ENCODE measurements around the gene SPNS2.

The SPNS2 gene

DNA sequence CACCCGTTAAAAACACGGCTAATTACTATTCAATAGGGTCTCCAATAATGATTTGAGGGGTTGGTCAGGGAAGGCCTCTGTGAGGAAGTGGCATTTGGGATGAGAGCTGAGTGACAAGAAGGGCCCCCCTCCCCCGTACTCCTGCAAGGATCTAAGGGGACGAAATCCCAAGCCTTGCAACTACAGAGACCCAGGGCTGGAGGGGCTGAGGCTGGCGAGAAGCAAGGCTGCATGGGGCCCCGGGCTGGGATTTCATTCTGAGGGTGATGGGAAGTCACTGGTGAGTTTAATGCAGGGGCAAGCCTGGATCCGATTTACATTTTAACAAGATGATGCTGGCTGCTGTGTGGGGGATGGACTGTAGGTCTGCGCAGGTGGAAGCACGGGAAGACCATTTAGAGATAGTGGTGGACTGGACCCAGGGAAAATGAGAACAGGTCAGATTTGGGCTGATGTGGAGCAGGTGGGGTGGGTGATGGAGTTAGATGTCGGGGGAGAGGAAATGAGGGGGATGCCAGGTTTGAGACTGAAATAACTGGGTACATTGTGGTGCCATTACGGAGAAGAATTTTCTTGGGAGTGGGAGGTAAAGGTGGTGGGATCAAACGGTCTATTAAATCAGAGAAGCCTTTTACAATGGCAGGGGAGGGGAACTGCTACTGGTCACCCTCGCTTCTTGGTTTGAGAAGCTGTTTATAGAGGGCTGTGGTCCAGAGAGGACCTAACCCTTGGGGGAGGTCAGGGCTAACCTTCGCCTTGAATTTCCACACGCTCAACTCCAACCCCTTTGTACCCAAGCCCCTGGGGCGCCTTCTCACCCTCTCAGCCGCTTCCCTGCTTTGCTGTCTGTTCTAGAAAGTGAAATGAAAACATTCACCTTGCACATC is 57.4 kb downstream of the SPNS2 start:
- TF ChIP-seq EGR1 (IDR thresholded peaks at IDR 0.05) (no peak), ZBTB7A (IDR thresholded peaks at IDR 0.05; ENCODE audit: low read depth) (no peak), CEBPB (IDR thresholded peaks at IDR 0.05) (no peak), TAF1 (IDR thresholded peaks at IDR 0.05; ENCODE audit: low read depth) (no peak)

DNA sequence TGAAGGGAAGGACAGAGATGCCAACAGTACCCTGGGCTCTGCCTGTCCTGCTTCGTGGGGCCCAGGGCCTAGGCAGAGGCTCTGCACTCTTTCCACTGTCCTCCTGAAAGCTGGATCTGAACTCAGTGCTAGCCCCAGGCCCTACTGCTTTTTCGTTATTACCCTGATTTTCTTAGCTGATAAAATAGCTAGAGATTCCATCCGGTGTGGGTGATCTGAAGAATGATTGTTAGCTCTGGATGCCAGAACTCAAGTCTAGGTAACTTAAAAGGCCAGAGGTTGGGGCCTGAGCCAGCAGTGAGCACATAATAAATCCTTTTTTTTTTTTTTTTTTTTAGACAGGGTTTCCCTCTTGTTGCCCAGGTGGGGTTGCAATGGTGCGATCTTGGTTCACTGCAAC is 58.3 kb downstream of the SPNS2 start:
- TF ChIP-seq TCF12 (IDR thresholded peaks at IDR 0.05; ENCODE audit: low read depth) (no peak), ZBTB7A (IDR thresholded peaks at IDR 0.05; ENCODE audit: low read depth) (no peak), EP300 (IDR thresholded peaks at IDR 0.05; ENCODE audit: borderline replicate concordance) (no peak), FOXM1 (IDR thresholded peaks at IDR 0.05; ENCODE audit: borderline replicate concordance, low read depth) (no peak), TEAD4 (IDR thresholded peaks at IDR 0.05) (no peak), TAF1 (IDR thresholded peaks at IDR 0.05; ENCODE audit: low read depth) (no peak), NFIC (IDR thresholded peaks at IDR 0.05) (no peak), CEBPB (IDR thresholded peaks at IDR 0.05) (no peak)
- TF ChIP-seq, protein P1, sequence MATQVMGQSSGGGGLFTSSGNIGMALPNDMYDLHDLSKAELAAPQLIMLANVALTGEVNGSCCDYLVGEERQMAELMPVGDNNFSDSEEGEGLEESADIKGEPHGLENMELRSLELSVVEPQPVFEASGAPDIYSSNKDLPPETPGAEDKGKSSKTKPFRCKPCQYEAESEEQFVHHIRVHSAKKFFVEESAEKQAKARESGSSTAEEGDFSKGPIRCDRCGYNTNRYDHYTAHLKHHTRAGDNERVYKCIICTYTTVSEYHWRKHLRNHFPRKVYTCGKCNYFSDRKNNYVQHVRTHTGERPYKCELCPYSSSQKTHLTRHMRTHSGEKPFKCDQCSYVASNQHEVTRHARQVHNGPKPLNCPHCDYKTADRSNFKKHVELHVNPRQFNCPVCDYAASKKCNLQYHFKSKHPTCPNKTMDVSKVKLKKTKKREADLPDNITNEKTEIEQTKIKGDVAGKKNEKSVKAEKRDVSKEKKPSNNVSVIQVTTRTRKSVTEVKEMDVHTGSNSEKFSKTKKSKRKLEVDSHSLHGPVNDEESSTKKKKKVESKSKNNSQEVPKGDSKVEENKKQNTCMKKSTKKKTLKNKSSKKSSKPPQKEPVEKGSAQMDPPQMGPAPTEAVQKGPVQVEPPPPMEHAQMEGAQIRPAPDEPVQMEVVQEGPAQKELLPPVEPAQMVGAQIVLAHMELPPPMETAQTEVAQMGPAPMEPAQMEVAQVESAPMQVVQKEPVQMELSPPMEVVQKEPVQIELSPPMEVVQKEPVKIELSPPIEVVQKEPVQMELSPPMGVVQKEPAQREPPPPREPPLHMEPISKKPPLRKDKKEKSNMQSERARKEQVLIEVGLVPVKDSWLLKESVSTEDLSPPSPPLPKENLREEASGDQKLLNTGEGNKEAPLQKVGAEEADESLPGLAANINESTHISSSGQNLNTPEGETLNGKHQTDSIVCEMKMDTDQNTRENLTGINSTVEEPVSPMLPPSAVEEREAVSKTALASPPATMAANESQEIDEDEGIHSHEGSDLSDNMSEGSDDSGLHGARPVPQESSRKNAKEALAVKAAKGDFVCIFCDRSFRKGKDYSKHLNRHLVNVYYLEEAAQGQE (IDR thresholded peaks at IDR 0.05; ENCODE audit: low read depth) = no peak
- TF ChIP-seq, protein P2, sequence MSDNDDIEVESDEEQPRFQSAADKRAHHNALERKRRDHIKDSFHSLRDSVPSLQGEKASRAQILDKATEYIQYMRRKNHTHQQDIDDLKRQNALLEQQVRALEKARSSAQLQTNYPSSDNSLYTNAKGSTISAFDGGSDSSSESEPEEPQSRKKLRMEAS (IDR thresholded peaks at IDR 0.05) = no peak

DNA sequence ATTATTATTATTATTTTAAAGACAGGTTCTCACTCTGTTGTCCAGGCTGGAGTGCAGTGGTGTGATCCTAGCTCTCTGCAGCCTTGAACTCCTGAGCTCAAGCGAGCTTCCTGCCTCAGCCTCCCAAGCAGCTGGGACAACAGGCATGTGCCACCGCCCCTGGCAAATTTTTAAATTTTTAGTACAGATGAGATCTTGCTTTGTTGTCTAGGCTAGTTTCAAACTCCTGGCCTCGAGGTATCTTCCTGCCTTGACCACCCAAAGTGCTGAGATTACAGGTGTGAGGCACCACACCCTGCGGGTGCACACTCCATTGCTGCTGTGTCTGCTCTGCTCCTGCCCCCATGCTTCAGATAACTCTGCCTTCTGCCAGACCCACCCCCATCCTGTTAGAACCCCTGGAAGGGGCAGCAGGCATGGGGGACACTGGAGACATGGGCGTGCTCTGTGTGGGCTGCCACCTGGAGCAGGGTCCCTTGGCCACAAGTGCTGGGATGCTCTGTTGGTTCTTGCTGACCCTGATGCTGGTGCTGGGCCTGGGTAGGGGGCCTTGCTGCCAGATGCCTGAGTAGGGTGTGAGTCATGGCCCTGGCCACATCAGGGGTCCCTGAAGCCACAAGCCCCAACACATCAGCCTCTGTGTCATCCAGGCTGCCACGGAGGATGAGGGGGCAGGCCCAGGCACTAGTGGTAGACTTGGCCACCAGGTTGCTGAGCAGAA is 59.1 kb downstream of the SPNS2 start:
- no peak for TF ChIP-seq CEBPB (IDR thresholded peaks at IDR 0.05)
- no peak for TF ChIP-seq CREB1 (IDR thresholded peaks at IDR 0.05; ENCODE audit: low read depth)
- TF ChIP-seq, protein P1 (IDR thresholded peaks at IDR 0.05; ENCODE audit: low read depth) = no peak
- no peak for TF ChIP-seq TCF12 (IDR thresholded peaks at IDR 0.05; ENCODE audit: low read depth)
- no peak for TF ChIP-seq EP300 (IDR thresholded peaks at IDR 0.05; ENCODE audit: borderline replicate concordance)
- no peak for TF ChIP-seq EGR1 (IDR thresholded peaks at IDR 0.05)

DNA sequence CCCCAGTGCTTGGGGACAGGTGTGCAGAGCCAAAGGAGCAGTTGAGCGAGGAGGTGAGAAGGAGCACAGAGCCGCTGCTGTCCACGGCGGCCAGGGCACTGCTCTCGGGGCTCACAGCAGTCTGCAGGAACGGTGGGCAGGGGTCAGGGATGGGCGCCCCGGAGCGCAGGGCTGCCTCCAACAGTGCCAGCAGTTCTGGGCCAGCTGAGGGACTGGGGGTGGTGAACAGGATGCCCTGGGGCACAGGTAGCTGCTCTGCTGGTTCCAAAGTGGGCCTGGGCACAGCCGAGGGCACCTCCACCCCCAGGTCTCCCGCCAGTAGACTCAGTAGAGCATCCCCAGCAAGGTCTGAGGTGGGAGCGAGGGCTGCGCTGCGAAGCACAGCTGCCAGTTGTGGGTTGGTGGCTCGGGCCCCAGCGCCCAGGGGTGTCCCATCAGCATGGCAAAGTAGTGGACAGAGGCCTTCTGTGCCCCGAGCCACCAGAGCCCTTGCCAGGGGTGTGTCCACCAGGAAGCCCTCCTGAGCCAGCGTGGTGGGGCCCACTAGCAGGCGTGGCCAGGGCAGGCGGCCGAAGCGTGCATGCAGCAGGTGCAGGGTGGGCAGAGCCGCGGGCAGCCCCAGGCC is 59.8 kb downstream of the SPNS2 start:
- TF ChIP-seq, protein P1 (IDR thresholded peaks at IDR 0.05; ENCODE audit: low read depth) = no peak

DNA sequence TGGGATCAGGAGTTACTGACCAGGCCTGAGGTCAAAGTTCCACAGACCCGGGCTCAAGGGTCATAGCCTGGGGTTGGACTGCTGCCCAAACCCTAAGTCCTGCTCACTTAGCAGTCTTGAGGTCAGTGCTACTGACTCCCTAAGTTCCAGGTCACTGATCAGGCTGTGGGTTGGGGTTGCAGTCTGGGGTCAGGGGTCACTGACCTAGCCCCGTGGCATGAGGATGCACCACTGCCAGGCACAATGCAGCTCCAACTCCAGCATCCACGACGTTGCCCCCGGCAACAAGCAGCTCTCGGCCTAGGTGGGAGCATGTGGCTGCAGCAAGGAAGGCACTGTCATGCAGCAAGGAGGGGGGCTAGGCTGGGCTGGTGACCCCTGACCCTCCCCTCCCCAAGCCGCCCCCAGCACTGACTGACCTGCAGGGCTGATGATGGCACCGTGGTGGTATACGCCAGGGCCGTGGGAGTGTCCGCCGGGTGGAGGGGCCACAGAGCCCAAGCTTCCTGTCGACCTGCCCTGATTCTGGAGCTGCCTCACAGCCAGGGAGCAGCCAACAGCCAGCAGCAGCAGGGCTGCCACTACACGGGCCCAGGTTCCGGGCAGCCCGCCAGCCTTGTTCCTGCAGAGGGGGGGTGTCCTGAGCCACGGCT is 60.6 kb downstream of the SPNS2 start:
- no peak for TF ChIP-seq TCF12 (IDR thresholded peaks at IDR 0.05; ENCODE audit: low read depth)
- TF ChIP-seq FOXM1 (IDR thresholded peaks at IDR 0.05; ENCODE audit: borderline replicate concordance, low read depth) = no peak
- TF ChIP-seq, protein P2 (IDR thresholded peaks at IDR 0.05) = no peak
- TF ChIP-seq, protein P3, sequence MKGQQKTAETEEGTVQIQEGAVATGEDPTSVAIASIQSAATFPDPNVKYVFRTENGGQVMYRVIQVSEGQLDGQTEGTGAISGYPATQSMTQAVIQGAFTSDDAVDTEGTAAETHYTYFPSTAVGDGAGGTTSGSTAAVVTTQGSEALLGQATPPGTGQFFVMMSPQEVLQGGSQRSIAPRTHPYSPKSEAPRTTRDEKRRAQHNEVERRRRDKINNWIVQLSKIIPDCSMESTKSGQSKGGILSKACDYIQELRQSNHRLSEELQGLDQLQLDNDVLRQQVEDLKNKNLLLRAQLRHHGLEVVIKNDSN (IDR thresholded peaks at IDR 0.05) = no peak
- no peak for TF ChIP-seq YY1 (IDR thresholded peaks at IDR 0.05; ENCODE audit: low read depth)
- no peak for TF ChIP-seq CEBPB (IDR thresholded peaks at IDR 0.05)
- no peak for TF ChIP-seq RAD21 (IDR thresholded peaks at IDR 0.05; ENCODE audit: low read depth)
- TF ChIP-seq EGR1 (IDR thresholded peaks at IDR 0.05) = no peak
- TF ChIP-seq ZBTB7A (IDR thresholded peaks at IDR 0.05; ENCODE audit: low read depth) = no peak
- no peak for TF ChIP-seq CREB1 (IDR thresholded peaks at IDR 0.05; ENCODE audit: low read depth)
- TF ChIP-seq, protein P1 (IDR thresholded peaks at IDR 0.05; ENCODE audit: low read depth) = no peak
- no peak for TF ChIP-seq TAF1 (IDR thresholded peaks at IDR 0.05; ENCODE audit: low read depth)
- no peak for TF ChIP-seq EP300 (IDR thresholded peaks at IDR 0.05; ENCODE audit: borderline replicate concordance)
- no peak for TF ChIP-seq TEAD4 (IDR thresholded peaks at IDR 0.05)
- no peak for TF ChIP-seq NFIC (IDR thresholded peaks at IDR 0.05)
